IPS-18c (cell line): ENCODE data around the gene UGDH.
"Not testable (repeated sequence)": the region's sequence is repeated elsewhere in the genome, so short reads cannot be mapped to it uniquely, and the experiment has no call there.

Experiments used
- H3K4me3 ChIP-seq: 2 replicates; pipeline ENCODE4 v1.7.0; 2013; ENCODE audit warnings: low read depth, mild to moderate bottlenecking, low read length, moderate library complexity; ENCODE audit not compliant: insufficient read depth
- H3K9me3 ChIP-seq: one replicate; pipeline ENCODE4 v1.6.1; 2013; ENCODE audit warnings: mild to moderate bottlenecking, low read length, moderate library complexity; ENCODE audit not compliant: control insufficient read depth, insufficient read depth

The UGDH gene

DNA sequence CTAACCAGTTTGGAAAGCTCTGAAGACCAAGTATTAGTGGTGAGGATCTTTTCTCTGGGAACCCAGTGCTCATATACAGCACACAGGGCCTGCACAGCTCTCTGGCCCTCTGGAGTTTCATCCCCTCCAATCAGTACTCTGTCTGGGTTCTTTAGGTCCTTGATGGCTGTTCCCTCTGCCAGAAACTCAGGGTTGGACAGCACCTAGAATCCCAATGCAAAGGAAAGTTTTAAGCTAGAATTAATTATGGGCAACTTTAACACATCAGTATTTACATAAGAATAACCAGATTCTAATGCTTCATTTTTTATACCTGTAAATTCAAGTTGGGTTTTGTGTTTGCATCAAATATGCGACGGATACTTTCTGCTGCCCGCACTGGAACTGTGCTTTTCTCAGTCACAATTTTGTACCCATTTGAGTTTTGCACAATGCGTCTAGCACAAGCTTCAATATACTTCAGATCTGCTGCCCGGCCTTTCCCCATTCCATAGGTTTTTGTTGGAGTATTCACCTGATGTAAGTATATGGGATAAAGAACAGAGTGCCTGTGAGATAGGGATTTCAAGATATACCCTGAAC, 16.8 kb downstream of the UGDH start:
- H3K4me3 ChIP-seq, result no peak overlapping the region
- H3K9me3 ChIP-seq, result no peaks in the 10 kb centered on the region

DNA sequence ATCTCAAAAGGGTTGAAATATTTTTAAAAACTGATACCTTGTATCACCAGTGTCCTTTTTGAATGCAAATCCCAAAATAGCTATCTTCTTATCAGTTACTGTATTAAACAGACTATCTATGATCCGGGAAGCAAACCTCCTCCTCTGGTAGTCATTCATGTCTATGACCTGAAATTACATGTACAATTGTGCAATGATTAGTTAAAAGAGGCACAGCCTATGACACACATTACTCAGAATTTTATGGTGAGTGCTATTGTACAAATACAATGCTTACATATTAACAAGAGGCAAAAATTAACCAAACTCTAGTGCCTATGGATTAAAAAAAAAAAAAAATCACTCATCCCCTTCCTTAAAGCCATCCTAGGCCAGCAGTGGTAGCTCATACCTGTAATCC, 21.7 kb downstream of the UGDH start:
- no peak overlapping the region for H3K4me3 ChIP-seq
- H3K9me3 ChIP-seq, result no peaks in the 10 kb centered on the region

DNA sequence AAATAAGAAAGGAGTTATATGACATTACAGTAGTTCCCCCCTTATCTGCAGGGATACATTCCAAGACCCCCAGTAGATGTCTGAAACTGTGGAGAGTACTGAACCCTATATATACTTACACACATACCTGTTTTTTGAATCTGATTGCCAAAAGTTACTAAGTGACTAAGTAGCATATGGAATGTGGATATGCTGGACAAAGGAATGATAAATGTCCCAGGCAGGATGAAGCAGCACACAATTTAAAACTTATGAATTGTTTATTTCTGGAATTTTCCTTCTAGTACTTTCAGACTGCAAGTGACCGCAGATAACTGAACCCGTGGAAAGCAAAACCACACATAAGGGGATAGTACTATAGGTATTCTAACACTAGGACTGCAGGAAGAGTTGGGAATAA, 22.7 kb downstream of the UGDH start:
- no peak overlapping the region for H3K4me3 ChIP-seq
- no peaks in the 10 kb centered on the region for H3K9me3 ChIP-seq

DNA sequence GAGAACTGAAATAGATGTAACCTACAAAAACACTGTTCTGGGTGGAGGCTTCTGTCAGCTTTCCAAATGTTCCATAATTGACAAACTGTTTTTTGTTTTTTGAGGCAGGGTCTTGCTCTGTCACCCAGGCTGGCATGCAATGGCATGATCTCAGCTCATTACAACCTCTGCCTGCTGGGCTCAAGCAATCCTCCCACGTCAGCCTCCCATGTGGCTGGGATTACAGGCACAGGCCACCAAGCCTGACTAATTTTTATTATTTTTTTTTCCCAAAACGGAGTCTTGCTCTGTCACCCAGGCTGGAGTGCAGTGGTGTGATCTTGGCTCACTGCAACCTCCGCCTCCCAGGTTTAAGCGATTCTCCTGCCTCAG, 24.6 kb downstream of the UGDH start:
- H3K4me3 ChIP-seq, H3K9me3 ChIP-seq: not testable (repeated sequence)

DNA sequence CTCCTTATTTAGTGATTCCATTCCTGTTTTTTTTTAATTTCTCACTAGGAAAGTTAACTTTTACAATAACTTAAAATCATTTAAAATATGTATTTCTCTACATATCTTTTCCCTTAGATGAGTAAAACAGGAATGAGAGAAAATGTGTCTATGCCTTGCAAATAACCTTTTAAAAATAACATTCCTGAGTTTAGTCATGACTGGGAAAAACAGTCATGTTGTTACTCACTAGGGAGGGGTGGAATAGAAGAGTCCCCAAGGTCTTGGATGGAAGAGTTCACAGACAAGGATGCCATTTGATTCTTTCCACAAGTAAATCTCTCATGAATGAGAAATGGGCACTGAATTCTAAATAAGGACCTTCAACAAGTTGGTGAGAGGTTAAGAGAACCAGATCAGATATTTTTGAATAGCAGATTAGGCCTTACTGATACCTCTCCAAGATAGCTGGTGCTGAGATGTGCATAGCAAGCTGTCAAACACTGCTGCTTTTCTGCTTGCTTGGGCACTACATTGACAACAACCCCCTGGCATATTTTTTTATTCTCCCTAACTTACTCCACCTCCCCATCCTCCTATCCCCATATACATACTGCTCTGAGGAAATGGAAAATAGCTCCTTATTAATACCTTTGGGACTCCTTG, 25.1 kb downstream of the UGDH start:
- H3K4me3 ChIP-seq, result no peak overlapping the region

DNA sequence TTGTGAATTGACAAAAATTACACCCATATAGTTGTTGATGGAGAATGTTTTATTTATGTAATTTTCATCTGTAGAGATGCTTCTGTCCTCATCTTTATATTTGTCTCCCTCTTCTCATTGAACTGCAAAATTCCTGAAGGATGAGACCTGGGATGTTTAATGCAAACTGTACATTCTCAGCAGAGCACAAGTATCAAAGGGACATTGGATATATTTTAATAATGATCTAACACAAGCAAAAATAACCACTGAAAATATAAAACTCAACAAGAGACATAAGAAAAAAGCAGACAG, 28.6 kb downstream of the UGDH start:
- H3K4me3 ChIP-seq, result no peak overlapping the region
- no peaks in the 10 kb centered on the region for H3K9me3 ChIP-seq

More for the DNA sequence above, 25.1 kb downstream of the UGDH start:
- H3K9me3 ChIP-seq, result no peaks in the 10 kb centered on the region

DNA sequence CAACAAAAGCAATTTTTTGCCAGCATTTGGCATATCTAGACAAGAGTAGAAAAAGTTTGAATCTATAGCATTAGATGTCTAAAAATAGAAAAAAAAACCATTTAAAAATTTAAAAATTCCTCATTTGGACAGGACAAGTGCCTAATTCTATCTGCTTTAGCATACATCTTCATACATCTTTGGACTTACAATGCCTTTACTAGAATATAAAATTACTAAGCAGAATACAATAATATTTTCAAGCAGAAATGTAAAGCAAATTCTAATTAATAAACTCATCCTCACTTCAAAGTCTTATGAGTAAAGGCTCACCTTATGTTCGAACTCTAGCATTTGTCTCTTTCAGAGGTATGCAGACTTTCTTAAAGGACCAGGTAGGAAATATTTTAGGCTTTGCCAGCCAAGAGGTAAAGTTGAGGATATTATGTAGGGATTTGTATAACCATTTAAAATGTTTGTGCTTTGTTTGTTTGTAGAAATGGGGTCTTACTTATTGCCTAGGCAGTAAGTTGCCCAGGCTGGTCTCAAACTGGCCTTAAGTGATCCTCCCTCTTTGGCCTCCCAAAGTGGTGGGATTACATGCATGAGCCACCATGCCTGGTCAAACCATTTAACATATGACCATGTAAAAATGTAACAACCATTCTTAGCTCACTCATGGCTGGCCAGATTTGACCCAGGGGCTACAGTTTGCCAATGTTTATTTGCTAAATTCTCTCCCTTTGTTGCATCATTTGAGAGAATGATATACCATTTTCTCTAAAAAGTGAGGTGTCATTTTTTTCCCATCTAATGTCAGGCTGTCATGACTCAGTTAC, 29.1 kb downstream of the UGDH start:
- H3K4me3 ChIP-seq, result no peak overlapping the region
- no peaks in the 10 kb centered on the region for H3K9me3 ChIP-seq

DNA sequence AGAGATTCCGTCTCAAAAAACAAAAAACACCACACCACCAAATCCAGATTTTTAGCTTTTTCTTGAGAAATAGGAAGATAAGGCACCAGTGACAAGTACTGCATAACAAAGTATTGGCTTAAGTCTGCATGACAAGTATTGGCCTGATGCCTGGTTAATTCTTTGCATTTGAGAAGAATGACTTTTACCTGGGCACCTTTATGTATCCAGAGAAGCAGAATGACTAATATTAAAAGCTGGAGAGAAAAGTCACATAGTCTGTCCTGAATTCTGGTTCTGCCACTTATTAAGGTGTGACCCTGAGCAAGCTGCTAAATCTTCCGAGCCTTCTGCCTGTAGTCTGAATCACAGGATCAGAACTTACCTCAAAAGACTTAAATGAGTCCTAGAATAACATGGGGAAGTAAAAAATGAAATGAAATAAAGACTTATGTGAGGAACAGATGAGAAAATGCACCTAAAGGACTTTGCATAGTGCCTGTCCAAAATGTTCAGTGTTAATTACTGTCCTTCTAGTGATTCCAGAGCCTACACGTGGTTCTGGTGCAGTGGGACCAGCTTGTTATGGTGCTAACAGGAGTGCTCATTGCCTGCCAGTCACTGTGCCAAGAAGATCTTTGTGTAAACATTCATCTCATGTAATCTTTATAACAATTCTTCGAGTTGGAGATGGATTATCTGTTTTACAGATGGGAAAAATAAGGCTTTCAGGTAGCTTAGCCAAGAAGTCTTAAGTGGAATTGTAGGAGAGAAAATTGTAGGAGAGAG, 31.6 kb downstream of the UGDH start:
- Histone ChIP-seq H3K4me3 (no peak overlapping the region), H3K9me3 (no peaks in the 10 kb centered on the region)

DNA sequence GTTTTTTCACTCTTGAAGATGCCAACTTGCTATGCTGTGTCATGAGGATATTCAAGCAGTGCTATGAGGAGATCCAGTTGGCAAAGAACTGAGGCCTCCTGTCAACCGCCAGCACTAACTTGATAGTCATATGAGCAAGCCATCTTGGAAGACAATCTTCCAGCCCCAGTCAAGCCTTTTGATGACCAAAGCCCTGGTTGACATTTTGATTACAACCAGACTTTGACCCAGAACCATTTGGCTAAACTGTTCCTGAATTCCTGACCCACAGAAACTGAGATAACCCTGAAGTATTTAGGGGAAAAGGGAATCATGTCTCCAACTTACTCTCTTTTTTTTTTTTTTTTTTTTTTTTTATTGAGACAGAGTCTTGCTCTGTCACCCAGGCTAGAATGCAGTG, 32.9 kb downstream of the UGDH start:
- Histone ChIP-seq H3K9me3 (no peaks in the 10 kb centered on the region), H3K4me3 (no peak overlapping the region)

DNA sequence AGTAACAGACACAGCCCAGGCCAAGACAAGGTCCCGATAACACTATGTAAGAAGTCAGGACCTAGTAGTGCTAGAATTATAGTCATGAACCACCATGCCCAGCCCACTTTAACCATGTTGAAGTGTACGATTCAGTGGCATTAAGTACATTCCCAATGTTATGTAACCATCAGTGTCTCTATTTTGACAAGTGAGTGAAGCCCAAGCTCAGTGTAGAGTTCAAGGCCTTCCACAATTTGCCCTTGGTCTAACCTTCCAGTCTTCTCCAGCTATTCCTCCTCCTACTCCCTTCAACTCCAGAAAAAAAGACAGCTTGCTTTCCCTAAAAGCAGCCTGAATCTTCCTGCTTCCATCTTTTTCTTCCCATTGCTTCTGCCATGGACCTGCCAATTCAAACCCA, 36.9 kb downstream of the UGDH start:
- no peaks in the 10 kb centered on the region for H3K9me3 ChIP-seq
- H3K4me3 ChIP-seq, result no peak overlapping the region

DNA sequence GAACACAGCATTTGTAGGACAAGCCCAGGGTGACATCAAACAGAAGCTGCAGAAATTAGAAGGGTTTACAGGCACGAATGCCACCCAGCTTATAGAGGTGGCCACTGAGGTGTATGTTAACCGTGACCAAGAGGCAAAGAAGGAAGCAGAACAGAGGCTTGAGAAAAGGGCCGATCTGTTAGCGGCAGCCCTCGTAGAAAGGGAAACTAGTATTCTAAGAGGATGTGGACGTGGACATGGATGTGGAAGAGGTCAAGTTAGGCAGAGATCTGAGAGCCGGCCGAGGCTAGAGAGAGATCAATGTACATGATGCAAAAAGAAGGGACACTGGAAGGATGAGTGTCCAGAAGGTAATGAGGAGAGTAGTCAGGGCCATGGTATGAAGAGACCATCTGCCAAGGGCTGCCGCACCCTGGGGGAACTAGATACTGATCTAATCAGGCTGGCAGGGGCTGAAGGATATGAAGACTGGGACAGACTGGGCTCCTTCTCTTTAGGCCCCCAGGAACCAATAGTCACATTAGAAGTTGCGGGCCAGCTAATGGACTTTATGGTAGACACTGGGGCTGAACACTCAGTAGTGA, 40.9 kb downstream of the UGDH start:
- H3K9me3 ChIP-seq, result peaks cover 3% of the 10 kb centered on the region
- H3K4me3 ChIP-seq, result no peak overlapping the region

DNA sequence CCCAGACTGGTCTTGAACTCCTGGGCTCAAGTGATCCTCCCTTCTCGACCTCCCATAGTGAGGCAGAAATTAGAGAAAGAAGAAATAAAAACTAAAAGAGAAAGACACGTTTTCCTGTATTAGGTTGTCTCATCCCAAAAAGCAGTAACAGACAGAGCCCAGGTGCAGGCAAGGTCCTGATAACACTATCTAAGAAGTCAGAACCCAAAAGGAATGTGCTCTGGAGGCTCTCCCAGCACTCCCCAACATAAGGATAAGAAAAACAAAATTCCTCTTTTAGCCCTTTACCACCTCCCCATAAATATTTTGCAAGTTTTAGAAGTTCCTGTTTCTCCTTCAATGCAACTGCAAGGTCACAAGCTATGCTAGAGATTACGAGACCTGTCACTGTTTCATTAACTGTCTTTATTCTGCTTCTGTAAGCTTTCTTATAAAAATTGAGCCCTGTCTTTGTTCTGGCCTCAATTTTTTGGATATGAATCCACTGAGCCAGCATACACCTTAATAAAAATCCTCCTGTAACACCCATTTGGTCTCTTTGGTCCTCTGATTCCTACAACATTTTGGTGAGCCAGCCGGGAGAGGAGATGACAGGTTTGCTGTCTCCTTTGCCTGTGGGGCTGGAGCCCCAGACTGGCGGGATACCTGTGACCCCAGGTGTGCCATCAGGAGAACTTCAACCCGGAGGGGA, 42.5 kb downstream of the UGDH start:
- Histone ChIP-seq H3K9me3 (peaks cover 3% of the 10 kb centered on the region), H3K4me3 (no peak overlapping the region)

DNA sequence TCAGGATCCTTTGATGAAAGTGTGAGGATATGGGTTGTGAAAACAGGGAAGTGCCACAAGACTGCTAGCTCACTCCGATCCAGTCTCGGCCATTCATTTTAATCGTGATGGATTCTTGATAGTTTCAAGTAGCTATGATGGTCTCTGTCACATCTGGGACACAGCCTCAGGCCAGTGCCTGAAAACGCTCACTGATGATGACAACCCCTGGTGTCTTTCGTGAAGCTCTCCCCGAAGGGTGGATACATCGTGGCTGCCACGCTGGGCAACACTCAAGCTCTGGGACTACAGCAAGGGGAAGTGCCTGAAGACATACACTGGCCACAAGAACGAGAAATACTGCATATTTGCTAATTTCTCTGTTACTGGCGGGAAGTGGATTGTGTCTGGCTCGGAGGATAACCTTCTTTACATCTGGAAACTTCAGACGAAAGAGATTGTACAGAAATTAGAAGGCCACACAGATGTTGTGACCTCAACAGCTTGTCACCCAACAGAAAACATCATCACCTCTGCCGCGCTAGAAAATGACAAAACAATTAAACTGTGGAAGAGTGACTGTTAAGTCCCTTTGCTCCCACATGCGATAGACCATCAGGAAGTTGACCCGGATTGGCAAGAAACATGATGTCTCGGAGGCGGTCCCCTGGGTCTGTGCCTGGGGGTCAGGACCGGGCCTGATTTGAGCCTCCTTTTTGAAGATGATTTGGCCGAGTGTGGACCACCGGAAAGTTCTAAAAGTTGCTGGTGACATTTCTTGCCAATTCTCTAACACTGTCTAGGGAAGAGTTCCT, 46.1 kb downstream of the UGDH start:
- no peak overlapping the region for H3K4me3 ChIP-seq
- H3K9me3 ChIP-seq, result peaks cover 3% of the 10 kb centered on the region

DNA sequence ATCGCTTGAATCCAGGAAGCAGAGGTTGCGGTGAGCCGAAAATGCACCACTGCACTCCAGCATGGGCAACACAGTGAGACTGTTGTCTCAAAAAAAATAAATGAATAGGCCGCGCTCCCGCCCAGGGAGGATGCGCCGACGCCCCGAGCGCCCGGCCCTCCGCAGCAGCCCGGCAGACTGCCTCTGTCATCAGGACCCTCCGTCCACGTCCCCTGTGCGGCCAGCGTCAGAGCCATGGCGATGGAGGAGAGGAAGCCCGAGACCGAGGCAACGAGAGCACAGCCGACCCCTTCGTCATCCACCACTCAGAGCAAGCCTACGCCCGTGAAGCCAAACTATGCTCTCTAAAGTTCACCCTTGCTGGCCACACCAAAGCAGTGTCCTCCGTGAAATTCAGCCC, 47.0 kb downstream of the UGDH start:
- peaks cover 3% of the 10 kb centered on the region for H3K9me3 ChIP-seq
- H3K4me3 ChIP-seq, result no peak overlapping the region

DNA sequence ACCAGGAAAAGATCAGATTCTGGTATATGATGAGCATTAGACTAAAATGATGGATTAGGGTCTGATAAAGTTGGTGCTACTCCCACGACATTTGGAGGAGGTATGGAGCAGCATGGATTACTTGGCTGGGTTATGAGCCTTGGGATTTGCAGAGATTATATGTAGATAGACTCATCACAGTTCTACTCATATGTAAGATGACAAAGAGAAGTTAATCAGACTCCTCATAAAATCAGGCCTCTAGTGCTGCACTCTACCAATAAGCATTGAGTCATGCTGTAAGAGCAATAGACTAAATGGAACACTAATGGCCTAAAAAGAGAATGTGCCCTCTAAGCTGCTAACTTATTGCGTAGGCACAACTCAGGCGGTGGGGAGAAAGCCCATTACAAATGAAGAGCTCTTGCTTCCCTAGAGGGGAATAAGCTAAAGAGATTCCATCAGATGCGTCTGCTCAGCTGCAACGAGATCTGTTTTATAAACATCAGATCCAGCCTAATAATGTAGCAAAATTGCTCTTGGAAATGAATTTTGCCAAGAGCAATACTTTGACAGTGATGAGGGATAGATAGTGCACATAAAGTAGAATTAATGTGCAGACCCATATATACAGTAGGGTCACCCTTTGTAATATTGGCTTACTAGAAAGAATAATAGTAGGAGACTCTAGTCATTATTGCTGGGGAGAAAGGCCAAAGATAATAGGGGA, 50.9 kb downstream of the UGDH start:
- Histone ChIP-seq H3K9me3 (no peaks in the 10 kb centered on the region), H3K4me3 (no peak overlapping the region)

DNA sequence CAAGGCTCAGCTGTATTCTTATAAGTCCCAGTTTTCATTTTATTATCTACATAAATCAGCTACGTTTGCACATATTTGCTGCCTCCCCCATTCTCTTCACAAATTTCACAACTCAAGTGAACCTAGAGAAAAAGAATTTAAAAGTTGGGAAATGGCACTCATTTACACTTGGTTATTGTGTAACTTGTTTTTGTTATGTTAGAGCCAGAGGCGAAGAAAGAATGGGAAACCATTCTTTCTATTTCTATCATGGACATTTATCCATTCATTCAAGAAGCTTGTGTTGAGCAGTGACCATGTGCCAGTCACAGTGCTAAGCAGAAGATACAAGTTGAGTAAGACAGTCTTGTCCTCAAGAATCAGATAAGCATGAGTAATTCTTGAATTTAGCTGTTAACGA, 54.8 kb downstream of the UGDH start:
- H3K9me3 ChIP-seq, result no peaks in the 10 kb centered on the region

More for the DNA sequence above, 54.8 kb downstream of the UGDH start:
- no peak overlapping the region for H3K4me3 ChIP-seq
